ENCODE measurements around the gene PABPC3.
A peak's percentile ranks its signal among the peaks of the same experiment; 100 is the strongest.

PABPC3 gene

GRCh38 chr13:25095851-25096453 lies at the start of gene PABPC3:
Gene PABPC3 (plus strand): TSS chr13:25096136. CDS start chr13:25096199, 63 bp downstream.
- peak; percentile 39 for DNase-seq

DNA sequence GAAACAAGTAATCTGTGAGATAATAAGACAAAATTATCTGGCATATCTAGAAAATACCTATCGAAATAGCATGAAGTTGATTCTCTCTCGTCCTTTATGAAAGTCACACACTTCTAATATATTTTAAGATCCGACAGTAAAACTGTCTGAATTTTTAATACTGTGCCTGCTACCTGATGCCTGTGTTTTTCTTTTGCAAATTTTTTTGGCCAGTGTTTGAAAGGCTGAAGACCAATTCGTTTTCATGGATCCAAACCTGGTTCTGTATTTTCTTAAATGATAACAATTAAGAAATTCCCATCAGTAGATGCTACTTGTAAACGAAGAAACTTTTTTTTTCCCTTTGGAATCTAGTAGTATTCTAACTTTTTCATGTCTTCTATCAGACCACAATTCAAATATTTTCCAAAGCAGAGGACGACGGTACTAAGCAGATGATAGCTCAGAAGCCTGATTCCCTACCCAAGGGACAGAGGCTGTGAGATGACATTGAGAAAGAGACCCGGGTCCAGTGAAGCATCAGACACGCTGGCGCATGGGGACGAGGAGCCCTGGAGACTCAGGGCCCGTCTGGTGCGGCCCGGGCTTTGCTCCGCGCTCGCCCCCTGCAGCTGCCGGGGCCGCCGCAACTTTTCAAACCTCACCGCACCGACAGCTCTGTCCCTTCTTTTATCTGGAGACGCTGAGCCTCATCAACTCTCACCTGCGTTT lies 49.5 kb upstream of the PABPC3 start:
- DNase-seq: no peak

- peak; percentile 84 for DNase-seq
Observed at GRCh38 chr13:25046985-25047511, 48.9 kb upstream of the PABPC3 start.

DNA sequence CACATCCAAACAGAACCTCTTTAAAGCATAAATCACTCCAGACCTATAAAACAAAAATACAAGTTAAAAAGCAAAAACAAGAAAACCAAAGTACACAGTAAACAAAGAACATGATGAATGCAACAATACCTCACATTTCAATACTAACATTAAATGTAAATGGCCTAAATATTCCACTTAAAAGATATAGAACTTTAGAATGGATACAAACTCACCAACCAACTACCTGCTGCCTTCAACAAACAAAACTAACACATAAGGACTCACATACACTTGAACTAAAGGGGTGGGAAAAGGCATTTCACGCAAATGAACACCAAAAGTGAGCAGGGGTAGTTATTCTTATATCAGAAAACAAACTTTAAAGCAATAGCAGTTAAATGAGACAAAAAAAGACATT lies 44.9 kb upstream of the PABPC3 start:
- no peak for DNase-seq

GRCh38 chr13:25059166-25059565 lies 36.8 kb upstream of the PABPC3 start:
- DNase-seq: no peak

DNA sequence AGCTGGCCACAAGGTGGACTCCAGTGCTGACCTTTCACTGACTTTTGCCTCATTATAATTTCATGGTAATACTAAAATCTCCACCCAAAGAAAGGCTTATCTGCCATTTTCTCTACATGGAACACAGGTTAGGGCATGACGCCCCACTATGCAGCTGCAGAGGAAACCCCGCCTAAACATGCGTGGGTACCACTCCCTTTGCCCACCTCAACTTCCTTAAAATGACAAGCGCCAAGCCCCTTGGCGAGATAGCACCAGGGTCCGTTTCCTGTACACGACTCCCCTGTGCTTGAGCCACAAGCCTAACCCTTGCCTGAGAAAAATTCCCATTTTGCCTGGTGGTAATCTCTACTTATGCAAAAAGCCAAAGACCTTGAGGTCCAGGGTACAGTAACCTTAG lies 36.0 kb upstream of the PABPC3 start:
- DNase-seq: no peak

DNA sequence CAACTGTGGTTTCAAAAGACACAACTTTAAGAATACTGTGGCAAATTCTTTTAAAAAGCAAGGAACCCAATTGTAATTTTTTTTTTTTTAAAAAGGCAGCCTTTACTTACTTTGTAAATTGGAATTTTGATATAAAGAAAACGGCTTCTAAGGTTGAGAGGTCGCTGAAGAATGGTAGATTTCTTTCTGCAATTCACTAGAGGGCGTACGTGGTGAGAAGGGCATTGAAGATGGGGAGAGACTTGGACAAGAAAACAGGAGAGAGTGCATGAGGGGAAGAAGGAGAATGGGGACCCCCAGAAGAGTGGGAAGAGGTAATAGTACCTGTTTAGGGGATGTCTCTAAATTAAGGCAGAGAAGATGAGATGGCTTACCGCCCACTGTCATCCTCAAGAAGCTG lies 33.5 kb upstream of the PABPC3 start:
- no peak for DNase-seq

GRCh38 chr13:25064396-25064795 lies 31.5 kb upstream of the PABPC3 start:
- no peak for DNase-seq

- DNase-seq: no peak
Observed at GRCh38 chr13:25065974-25066770, 29.8 kb upstream of the PABPC3 start.

DNA sequence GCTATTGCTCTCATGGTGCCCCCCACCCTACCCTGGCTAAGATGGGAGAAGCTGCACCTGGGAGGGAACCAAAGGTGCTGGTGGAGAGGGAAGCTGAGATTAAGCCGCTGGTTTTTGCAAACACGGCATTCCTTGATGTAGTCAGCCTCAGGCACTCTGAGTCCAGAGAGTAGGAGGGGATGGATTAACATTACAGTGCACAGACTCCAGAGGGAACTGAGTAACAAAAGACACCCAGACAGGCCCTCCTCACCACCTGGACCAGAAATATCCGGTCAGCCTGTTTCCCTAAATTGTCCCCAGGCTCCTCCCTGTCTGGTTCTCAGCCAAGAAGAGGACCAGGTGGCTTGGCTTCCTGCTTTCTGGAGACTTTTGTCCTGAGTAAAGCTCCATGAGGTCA lies 28.9 kb upstream of the PABPC3 start:
- DNase-seq: no peak

DNA sequence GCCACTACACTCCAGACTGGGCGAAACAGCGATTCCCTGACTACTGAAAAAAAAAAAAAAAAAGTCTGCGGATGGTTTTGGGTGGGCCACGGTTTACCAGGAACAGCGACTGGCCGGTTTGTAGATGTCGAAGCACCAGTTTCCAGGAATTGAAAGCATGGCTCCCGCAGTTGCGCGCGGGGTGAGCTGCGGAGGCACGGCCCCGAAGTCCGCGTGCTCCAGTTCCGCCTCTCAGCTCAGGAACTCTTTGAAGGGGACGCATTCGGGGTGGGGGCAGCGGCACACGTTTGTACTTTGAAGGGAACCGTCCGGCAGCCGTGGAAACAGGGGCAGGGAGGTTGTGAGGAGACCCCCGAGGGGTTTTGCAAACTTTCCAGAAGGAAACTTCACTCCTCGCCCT lies 27.1 kb upstream of the PABPC3 start:
- DNase-seq: no peak

DNA sequence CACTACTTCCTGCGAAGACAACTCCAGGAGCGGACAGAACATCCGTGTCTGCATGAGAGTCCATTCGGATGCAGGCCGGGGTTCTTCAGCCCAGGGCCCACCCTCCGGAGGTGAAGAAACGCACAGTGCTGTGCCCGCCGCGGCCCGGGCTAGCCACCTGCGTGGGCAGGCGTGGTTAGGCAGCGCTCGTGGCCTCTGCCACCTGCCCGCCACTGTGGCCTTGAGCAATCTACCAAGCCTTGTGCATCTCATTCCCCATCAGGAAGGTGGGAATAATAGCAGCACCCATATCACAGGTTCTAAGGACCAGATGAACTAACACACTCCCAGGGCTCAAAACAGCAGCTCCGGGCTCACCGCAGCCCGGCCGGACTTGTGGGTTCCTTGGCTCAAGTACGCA lies 26.7 kb upstream of the PABPC3 start:
- DNase-seq: no peak

DNA sequence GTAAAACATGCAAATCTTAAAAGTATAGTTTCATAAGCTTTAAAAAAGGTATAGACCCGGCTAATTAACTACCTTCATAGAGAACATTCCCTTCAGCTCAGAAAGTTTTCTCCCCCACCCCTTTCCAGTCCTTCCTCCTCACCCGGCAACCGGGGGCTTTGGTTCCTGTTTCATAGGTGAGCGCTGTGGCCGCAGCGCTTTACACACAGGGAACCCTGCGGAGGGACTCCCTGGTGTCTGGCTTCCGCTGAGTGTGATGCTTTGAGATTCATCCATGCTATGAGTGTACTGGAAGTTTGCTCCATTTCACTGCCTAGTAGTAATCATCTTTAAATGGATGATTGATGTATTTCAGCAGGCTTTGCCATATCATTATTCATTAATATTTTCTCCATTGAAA lies 26.0 kb upstream of the PABPC3 start:
- no peak for DNase-seq

DNA sequence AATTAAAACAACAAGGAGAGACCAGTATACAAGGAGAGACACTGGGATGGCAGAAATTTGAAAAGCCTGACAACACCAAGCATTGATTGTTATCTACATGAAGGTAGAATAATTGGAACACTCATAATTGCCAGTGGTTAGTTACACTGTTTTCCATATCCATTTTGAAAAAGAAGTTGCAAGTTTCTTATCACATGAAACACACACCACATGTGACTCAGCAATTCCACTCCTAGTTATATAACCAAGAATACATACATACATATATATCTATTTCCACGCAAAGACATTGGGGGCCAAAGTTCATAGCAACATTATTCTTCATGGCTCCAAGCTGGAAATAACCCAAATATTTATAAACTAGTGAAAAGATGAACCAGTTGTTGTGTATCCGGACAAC lies 15.2 kb upstream of the PABPC3 start:
- DNase-seq: no peak

GRCh38 chr13:25084096-25084495 lies 11.8 kb upstream of the PABPC3 start:
- no peak for DNase-seq

DNA sequence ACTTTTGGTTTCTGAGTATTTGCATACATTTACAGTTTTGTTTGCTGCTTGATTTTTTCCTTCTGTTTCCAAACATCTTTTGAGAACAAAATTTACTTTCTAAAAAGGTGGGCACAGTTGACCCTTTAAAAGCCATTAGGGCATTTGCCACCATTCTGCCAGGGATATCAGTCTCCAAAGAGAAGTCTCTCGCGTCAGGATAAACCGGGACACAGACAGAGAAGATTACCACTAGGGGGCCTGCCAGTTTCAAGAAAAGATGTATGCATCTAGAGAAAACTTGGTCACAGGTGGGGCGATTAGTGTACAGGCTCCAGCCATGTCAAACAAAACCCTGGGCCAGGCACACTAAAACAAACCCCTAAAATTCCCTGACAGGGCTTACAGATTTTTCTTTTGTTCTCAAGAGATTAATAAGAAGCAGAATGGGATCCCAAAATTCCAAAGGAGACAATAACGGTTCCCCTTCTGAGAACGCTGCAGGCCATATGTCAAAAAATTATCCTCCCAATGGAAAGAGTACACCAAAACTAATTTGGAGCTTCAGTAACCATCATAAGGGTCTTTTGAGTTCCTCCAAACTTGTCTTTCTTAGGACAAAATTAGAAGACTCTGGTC lies 10.7 kb upstream of the PABPC3 start:
- DNase-seq: peak; percentile 45

- no peak for DNase-seq
Observed at GRCh38 chr13:25088562-25089221, 7.2 kb upstream of the PABPC3 start.

DNA sequence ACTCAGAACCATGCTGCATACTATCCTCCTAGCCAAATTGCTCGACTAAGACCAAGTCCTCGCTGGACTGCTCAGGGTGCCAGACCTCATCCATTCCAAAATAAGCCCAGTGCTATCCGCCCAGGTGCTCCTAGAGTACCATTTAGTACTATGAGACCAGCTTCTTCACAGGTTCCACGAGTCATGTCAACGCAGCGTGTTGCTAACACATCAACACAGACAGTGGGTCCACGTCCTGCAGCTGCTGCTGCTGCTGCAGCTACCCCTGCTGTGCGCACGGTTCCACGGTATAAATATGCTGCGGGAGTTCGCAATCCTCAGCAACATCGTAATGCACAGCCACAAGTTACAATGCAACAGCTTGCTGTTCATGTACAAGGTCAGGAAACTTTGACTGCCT lies 1.5 kb downstream of the PABPC3 start:
- no peak for DNase-seq

DNA sequence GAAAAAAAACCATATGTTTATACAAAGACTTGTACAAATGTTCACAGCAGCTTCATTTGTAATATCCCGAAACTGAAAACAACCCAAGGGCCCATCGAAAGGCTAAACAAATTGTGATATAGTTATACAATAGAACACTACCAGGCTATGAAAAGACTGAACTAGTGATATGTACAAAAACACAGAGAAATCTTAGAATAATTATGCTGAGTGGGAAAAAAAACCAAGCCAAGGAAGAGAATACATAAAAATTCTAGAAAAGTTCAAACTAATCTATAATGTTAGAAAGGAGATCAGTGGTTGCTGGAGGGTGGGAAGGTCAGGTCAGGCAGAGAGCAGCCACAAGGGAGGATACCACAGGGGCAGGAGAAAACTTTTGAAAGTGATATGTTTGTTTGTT lies 7.8 kb downstream of the PABPC3 start:
- DNase-seq: no peak

- no peak for DNase-seq
Observed at GRCh38 chr13:25109341-25109740, 13.4 kb downstream of the PABPC3 start.

DNA sequence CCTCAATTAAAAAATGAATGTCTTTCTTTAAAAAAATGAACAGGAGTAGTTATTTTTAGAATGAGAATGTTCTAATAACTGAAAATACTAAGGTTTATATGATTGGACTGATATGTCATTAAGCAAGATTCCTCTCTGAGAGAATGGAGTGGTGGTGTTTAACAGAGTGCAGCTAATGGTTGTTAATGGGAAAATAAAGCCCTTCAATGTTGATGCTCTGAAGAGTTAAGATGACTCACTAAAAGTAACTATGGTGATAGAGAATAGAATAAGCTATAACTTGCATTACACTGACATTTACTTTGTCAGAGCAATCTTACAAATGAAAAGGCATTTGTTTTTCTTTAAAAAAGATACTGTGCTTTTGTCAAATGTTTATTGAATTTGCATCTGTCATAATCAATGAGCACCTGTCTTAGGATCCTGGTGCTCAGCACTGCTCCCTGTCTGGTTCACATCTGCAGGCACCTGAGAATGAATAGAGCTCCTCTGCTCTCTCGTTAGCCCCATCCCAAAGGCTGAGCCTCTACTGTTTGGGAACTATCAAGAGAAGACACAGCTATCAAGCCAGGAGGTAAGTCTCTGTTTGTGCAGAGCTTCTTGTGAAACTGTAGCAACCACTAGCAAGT lies 15.1 kb downstream of the PABPC3 start:
- DNase-seq: no peak

DNA sequence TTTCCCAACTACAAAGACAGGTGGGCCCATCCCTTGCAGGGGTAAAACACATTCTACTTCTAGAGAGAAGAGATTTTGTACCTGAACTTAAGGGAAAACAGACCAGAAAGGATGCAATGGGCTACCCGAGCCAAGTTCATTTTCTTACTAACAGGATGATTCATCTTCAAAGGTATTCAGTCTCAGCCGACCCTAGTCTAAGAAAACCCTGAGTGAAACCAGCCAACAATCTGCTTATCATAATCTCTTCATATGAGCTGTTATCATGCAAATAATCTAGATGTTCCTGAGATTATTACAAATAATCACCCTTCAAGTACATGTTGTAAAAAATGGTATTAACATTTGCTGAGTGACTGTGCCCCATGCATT lies 15.6 kb downstream of the PABPC3 start:
- DNase-seq: no peak

Measured in retina (tissue), 1 donor.